ENCODE results near the gene SCRN1.

DNA sequence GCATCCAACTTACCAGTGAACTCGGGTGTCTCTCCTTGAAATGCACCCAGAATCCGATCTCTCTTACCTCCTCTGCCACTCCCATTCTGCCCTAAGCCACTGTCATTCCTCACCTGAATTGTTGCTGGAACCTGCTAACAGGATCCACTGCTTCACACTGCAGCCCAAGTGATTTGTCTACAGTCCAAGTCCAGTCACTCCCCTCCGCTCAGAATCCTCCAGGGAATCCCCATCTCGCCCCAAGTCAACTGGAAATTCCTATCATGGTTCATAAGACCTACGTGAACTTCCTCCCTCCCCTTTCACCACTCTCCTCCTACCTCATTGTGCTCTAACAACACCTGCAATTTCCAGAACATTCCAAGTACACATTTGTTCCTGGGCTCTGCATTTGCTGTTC is 91.3 kb downstream of the SCRN1 start:
- TF ChIP-seq POLR2AphosphoS5 (IDR thresholded peaks at IDR 0.05) (no peak), POLR2A (IDR thresholded peaks at IDR 0.05; ENCODE audit: low read depth) (no peak), EP300 (IDR thresholded peaks at IDR 0.05) (no peak)
- TF ChIP-seq, protein P1, sequence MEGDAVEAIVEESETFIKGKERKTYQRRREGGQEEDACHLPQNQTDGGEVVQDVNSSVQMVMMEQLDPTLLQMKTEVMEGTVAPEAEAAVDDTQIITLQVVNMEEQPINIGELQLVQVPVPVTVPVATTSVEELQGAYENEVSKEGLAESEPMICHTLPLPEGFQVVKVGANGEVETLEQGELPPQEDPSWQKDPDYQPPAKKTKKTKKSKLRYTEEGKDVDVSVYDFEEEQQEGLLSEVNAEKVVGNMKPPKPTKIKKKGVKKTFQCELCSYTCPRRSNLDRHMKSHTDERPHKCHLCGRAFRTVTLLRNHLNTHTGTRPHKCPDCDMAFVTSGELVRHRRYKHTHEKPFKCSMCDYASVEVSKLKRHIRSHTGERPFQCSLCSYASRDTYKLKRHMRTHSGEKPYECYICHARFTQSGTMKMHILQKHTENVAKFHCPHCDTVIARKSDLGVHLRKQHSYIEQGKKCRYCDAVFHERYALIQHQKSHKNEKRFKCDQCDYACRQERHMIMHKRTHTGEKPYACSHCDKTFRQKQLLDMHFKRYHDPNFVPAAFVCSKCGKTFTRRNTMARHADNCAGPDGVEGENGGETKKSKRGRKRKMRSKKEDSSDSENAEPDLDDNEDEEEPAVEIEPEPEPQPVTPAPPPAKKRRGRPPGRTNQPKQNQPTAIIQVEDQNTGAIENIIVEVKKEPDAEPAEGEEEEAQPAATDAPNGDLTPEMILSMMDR (IDR thresholded peaks at IDR 0.05), result no peak
